Measurements from ENCODE around the gene TMEM273.

TMEM273 gene

GRCh38 chr10:49135575-49136313, 52.4 kb downstream of the TMEM273 start:
- TF ChIP-seq CTCF (IDR thresholded peaks at IDR 0.05; ENCODE audit: borderline replicate concordance, insufficient read depth, low read depth, low read length), result no peak
- no peak overlapping the region for H3K4me3 ChIP-seq (ENCODE audit: low read depth, low read length)

DNA sequence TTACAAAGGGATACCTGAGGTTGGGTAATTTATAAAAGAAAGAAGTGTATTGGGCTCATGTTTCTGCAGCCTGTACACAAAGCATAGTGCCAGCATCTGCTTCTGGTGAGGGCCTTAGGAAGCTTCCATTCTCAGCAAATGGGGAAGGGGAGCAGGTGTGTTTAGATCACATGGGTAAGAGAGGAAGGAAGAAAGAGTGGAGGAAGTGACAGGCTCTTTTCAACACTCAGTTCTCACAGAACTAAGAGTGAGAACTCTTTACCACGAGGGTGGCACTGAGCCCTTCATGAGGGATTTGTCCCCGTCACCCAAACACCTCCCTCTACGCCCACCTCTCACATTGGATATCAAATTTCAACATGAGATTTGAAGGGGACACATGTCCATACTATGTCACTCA, 53.9 kb downstream of the TMEM273 start:
- H3K4me3 ChIP-seq (ENCODE audit: low read depth, low read length), result no peak overlapping the region

GRCh38 chr10:49133706-49134248, 54.4 kb downstream of the TMEM273 start, which contains the start of gene FAM170B:
Gene FAM170B (minus strand): TSS chr10:49134021. CDS start chr10:49133918, 103 bp downstream.
- TF ChIP-seq CTCF (IDR thresholded peaks at IDR 0.05; ENCODE audit: borderline replicate concordance, insufficient read depth, low read depth, low read length), result no peak
- no peak within 1 kb of the TSS for H3K4me3 ChIP-seq (ENCODE audit: low read depth, low read length)

More for the DNA sequence above, 53.9 kb downstream of the TMEM273 start:
- TF ChIP-seq CTCF (IDR thresholded peaks at IDR 0.05; ENCODE audit: borderline replicate concordance, insufficient read depth, low read depth, low read length), result no peak

DNA sequence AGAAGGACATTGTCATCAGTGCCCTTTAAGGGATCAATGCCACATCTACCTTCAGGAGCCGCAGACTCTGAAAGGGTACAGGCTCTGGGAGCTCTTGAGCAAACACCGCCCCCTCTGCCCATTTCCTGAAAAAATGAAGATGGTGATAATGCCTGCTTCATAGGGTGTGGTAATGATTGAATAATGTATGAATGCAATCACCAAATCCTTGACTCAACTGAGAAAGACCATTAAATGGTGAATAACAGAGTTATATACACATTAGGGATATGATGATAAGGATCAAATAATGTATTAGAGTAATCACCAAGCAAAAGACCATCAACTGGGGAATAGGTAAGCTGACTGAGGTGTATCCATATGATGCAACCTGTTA, 55.8 kb downstream of the TMEM273 start:
- no peak for TF ChIP-seq CTCF (IDR thresholded peaks at IDR 0.05; ENCODE audit: borderline replicate concordance, insufficient read depth, low read depth, low read length)
- H3K4me3 ChIP-seq (ENCODE audit: low read depth, low read length), result no peak overlapping the region

GRCh38 chr10:49131507-49132361, 56.5 kb downstream of the TMEM273 start:
- no peak overlapping the region for H3K4me3 ChIP-seq (ENCODE audit: low read depth, low read length)
- no peak for TF ChIP-seq CTCF (IDR thresholded peaks at IDR 0.05; ENCODE audit: borderline replicate concordance, insufficient read depth, low read depth, low read length)

DNA sequence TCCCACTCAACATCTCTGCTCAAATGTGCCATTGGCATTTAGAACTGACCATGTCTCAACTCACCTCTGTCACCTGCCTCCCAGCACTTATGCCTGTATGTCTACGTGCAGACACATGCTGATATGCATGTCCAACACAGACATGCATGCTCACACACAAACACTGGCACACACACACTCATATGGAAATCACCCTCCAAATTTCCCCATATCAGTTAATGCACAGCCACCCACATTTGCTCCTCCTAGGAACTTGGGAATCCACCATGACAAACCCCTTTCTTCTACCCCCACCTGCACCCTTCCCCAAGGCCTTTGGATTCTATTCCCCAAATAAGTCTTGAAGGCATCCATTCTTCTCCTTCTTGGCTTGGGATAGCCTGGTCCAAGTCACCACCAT, 58.8 kb downstream of the TMEM273 start:
- no peak overlapping the region for H3K4me3 ChIP-seq (ENCODE audit: low read depth, low read length)
- TF ChIP-seq CTCF (IDR thresholded peaks at IDR 0.05; ENCODE audit: borderline replicate concordance, insufficient read depth, low read depth, low read length), result no peak

Data from GM12875 (cell line).